Erythroblast (primary cell): ENCODE measurements around the gene CALML3.

Experiments used
- GATA1 ChIP-seq: IDR thresholded peaks from 2 replicates; pipeline ENCODE4 v1.6.1; 2011; ENCODE audit warnings: low read depth, mild to moderate bottlenecking, control low read depth, low read length, moderate library complexity
- POLR2A ChIP-seq: IDR thresholded peaks from 2 replicates; pipeline ENCODE4 v1.6.1; 2011; ENCODE audit warnings: mild to moderate bottlenecking, low read length

GRCh38 chr10:5570979-5571810, 46.4 kb downstream of the CALML3 start:
- TF ChIP-seq POLR2A, result no peak
- TF ChIP-seq GATA1, result no peak
